Hepatocyte (in vitro differentiated cells): Measurements from ENCODE around the gene ATP1A2. TPM values are rescaled to one million over a fixed set of nuclear protein-coding genes. Genes with fewer than 3 reads are reported as not detected.

ENCODE experiments used
- DNase-seq: peaks from one replicate; pipeline ENCODE4 v3.0.0-alpha.2; 2016; ENCODE audit warnings: low spot score
- H2AFZ ChIP-seq: fragments of 200-600 bp; sonication (generic); 2 replicates; pipeline ENCODE4 v1.6.0; 2016; ENCODE audit warnings: antibody characterized with exemption, mild to moderate bottlenecking
- H3K27ac ChIP-seq: fragments of 200-600 bp; sonication (generic); 2 replicates; pipeline ENCODE4 v1.5.1; 2016; ENCODE audit warnings: mild to moderate bottlenecking
- H3K27me3 ChIP-seq: fragments of 200-600 bp; sonication (generic); 2 replicates; pipeline ENCODE4 v1.6.1; 2016
- H3K36me3 ChIP-seq: fragments of 200-600 bp; sonication (generic); replicated peaks from 2 replicates; pipeline ENCODE4 v1.5.1; 2016; ENCODE audit warnings: low read depth; ENCODE audit not compliant: insufficient read depth
- H3K4me1 ChIP-seq: fragments of 200-600 bp; sonication (generic); 2 replicates; pipeline ENCODE4 v1.5.1; 2016; ENCODE audit warnings: mild to moderate bottlenecking, moderate library complexity; ENCODE audit not compliant: insufficient read depth
- H3K4me2 ChIP-seq: fragments of 200-600 bp; sonication (generic); 2 replicates; pipeline ENCODE4 v1.6.0; 2016
- H3K4me3 ChIP-seq: fragments of 200-600 bp; sonication (generic); 2 replicates; pipeline ENCODE4 v1.5.1; 2016; ENCODE audit warnings: mild to moderate bottlenecking
- H3K79me2 ChIP-seq: fragments of 200-600 bp; sonication (generic); 2 replicates; pipeline ENCODE4 v1.6.0; 2017; ENCODE audit warnings: mild to moderate bottlenecking
- H3K9me2 ChIP-seq: fragments of 200-600 bp; sonication (generic); replicated peaks from 2 replicates; pipeline ENCODE4 v1.6.0; 2017; ENCODE audit warnings: mild to moderate bottlenecking; ENCODE audit not compliant: insufficient read depth
- H3K9me3 ChIP-seq: fragments of 200-600 bp; sonication (generic); 2 replicates; pipeline ENCODE4 v1.5.1; 2016; ENCODE audit warnings: low read depth, mild to moderate bottlenecking
- H4K20me1 ChIP-seq: fragments of 200-600 bp; sonication (generic); 2 replicates; pipeline ENCODE4 v1.6.0; 2016; ENCODE audit warnings: mild to moderate bottlenecking; ENCODE audit not compliant: insufficient read depth, poor library complexity, severe bottlenecking
- CTCF ChIP-seq: fragments of 200-600 bp; sonication (generic); IDR thresholded peaks from 2 replicates; pipeline ENCODE4 v1.5.1; 2016; ENCODE audit warnings: antibody characterized with exemption, mild to moderate bottlenecking; ENCODE audit not compliant: poor library complexity
- EZH2 ChIP-seq: fragments of 200-600 bp; sonication (generic); IDR thresholded peaks from 2 replicates; pipeline ENCODE4 v1.6.1; 2016; ENCODE audit warnings: antibody characterized with exemption, mild to moderate bottlenecking, borderline replicate concordance
- EZH2phosphoT487 ChIP-seq: fragments of 200-600 bp; sonication (generic); IDR thresholded peaks from one replicate; pipeline ENCODE4 v1.6.1; 2018; ENCODE audit warnings: antibody characterized with exemption, mild to moderate bottlenecking, low read depth, moderate library complexity; ENCODE audit not compliant: unreplicated experiment, severe bottlenecking
- WGBS: methylation state at CpG from one replicate; pipeline ENCODE4 v1.1.6; 2016; ENCODE audit warnings: low lambda C conversion rate; ENCODE audit errors: missing lambda C conversion rate; 5-methylcytosine and 5-hydroxymethylcytosine counted together
- polyA plus RNA-seq: library from polyadenylated mRNA; unstranded; fragments of >200 nt; fragmentation: Nextera tagmentation; extraction: Ambion mirVana; gene quantifications from 2 replicates; pipeline ENCODE4 v1.2.1, GENCODE V29; 2016
- total RNA-seq: library from RNA; depleted of rRNA; stranded (reverse); fragments of >200 nt; gene quantifications from 2 replicates; pipeline ENCODE4 v1.2.3, GENCODE V29; 2014

The ATP1A2 gene
- total and polyA plus RNA-seq, 2 experiments from 2014 or later, result 1.5 to 2.9 TPM

- TF ChIP-seq EZH2, result no peak
- no peak for TF ChIP-seq CTCF
- no peak for TF ChIP-seq EZH2phosphoT487
- Histone ChIP-seq H3K9me2 (no peaks in the 10 kb centered on the region), H3K27me3 (peaks cover 21% of the 10 kb centered on the region), H3K9me3 (no peaks in the 10 kb centered on the region), H3K4me3 (no peak overlapping the region), H3K4me1 (no peaks in the 10 kb centered on the region), H3K4me2 (no peak overlapping the region), H2AFZ (no peak overlapping the region), H3K36me3 (no peaks in the 10 kb centered on the region), H3K79me2 (no peaks in the 10 kb centered on the region), H4K20me1 (no peaks in the 10 kb centered on the region), H3K27ac (no peak overlapping the region)
- DNase-seq, result no peak
- WGBS, result 89% methylated on average over 5 of the region's 5 CpGs
Observed at GRCh38 chr1:160086456-160086892, 29.1 kb upstream of the ATP1A2 start.

GRCh38 chr1:160087118-160087662 lies 28.4 kb upstream of the ATP1A2 start:
- Histone ChIP-seq H3K79me2 (no peaks in the 10 kb centered on the region), H3K27me3 (peaks cover 14% of the 10 kb centered on the region), H3K27ac (no peak overlapping the region), H3K9me2 (no peaks in the 10 kb centered on the region), H3K4me3 (no peak overlapping the region), H3K36me3 (no peaks in the 10 kb centered on the region), H3K4me1 (no peaks in the 10 kb centered on the region), H3K4me2 (no peak overlapping the region), H4K20me1 (no peaks in the 10 kb centered on the region), H3K9me3 (no peaks in the 10 kb centered on the region), H2AFZ (no peak overlapping the region)
- DNase-seq, result no peak
- WGBS, result 95% methylated on average over 11 of the region's 12 CpGs
- TF ChIP-seq EZH2phosphoT487 (no peak), EZH2 (no peak), CTCF (no peak)

GRCh38 chr1:160089883-160090282 lies 25.7 kb upstream of the ATP1A2 start:
- no peak for TF ChIP-seq EZH2phosphoT487
- no peak for TF ChIP-seq CTCF
- TF ChIP-seq EZH2, result no peak
- WGBS, result 87% methylated on average over 3 of the region's 3 CpGs
- no peak for DNase-seq
- Histone ChIP-seq H3K36me3 (no peaks in the 10 kb centered on the region), H2AFZ (no peak overlapping the region), H3K4me2 (no peak overlapping the region), H3K27ac (no peak overlapping the region), H3K27me3 (no peaks in the 10 kb centered on the region), H3K4me3 (no peak overlapping the region), H3K9me3 (no peaks in the 10 kb centered on the region), H3K4me1 (peaks cover 4% of the 10 kb centered on the region), H3K79me2 (no peaks in the 10 kb centered on the region), H3K9me2 (no peaks in the 10 kb centered on the region), H4K20me1 (no peaks in the 10 kb centered on the region)

GRCh38 chr1:160090760-160091159 lies 24.8 kb upstream of the ATP1A2 start:
- H3K4me2 ChIP-seq, result no peak overlapping the region
- peaks cover 4% of the 10 kb centered on the region for H3K4me1 ChIP-seq
- no peaks in the 10 kb centered on the region for H3K79me2 ChIP-seq
- H3K27ac ChIP-seq, result no peak overlapping the region
- H3K27me3 ChIP-seq, result no peaks in the 10 kb centered on the region
- no peaks in the 10 kb centered on the region for H3K9me2 ChIP-seq
- no peak overlapping the region for H3K4me3 ChIP-seq
- no peak for DNase-seq
- no peaks in the 10 kb centered on the region for H3K36me3 ChIP-seq
- no peaks in the 10 kb centered on the region for H4K20me1 ChIP-seq
- TF ChIP-seq CTCF, result no peak
- no peak for TF ChIP-seq EZH2
- TF ChIP-seq EZH2phosphoT487, result no peak
- no peak overlapping the region for H2AFZ ChIP-seq
- WGBS, result 87% methylated on average over 4 of the region's 4 CpGs
- no peaks in the 10 kb centered on the region for H3K9me3 ChIP-seq
